Measurements from ENCODE around the gene SYS1.

The SYS1 gene

DNA sequence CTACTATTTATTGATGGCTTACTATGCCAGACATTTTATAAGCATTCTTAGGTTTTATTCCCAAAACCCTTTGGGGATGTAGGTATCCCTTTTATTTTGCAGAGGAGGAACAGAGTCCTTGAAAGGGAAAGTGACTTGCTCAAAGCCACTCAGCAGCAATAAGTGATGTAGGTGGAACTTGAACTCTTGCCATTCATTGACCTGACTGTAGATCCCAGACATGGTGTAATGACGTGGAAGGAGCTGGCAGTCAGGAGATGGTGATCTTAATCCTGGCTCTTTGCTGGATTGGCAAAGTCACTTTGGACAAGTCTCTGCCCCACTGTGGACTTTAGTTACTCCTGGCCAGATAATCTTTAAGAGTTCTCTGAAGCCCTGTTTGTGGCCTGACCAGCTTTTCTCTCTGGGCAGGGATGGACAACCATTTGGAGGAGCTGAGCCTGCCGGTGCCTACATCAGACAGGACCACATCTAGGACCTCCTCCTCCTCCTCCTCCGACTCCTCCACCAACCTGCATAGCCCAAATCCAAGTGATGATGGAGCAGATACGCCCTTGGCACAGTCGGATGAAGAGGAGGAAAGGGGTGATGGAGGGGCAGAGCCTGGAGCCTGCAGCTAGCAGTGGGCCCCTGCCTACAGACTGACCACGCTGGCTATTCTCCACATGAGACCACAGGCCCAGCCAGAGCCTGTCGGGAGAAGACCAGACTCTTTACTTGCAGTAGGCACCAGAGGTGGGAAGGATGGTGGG is 46.7 kb downstream of the SYS1 start:
- DNase-seq (ENCODE audit: low read depth) = no peak
- TF ChIP-seq, protein P1, sequence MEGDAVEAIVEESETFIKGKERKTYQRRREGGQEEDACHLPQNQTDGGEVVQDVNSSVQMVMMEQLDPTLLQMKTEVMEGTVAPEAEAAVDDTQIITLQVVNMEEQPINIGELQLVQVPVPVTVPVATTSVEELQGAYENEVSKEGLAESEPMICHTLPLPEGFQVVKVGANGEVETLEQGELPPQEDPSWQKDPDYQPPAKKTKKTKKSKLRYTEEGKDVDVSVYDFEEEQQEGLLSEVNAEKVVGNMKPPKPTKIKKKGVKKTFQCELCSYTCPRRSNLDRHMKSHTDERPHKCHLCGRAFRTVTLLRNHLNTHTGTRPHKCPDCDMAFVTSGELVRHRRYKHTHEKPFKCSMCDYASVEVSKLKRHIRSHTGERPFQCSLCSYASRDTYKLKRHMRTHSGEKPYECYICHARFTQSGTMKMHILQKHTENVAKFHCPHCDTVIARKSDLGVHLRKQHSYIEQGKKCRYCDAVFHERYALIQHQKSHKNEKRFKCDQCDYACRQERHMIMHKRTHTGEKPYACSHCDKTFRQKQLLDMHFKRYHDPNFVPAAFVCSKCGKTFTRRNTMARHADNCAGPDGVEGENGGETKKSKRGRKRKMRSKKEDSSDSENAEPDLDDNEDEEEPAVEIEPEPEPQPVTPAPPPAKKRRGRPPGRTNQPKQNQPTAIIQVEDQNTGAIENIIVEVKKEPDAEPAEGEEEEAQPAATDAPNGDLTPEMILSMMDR (conservative IDR thresholded peaks at IDR 0.05; ENCODE audit: control insufficient read depth, insufficient read depth, low read depth, low read length) = no peak
- no peak overlapping the region for H3K4me3 ChIP-seq (ENCODE audit: control insufficient read depth, low read depth, low read length)

DNA sequence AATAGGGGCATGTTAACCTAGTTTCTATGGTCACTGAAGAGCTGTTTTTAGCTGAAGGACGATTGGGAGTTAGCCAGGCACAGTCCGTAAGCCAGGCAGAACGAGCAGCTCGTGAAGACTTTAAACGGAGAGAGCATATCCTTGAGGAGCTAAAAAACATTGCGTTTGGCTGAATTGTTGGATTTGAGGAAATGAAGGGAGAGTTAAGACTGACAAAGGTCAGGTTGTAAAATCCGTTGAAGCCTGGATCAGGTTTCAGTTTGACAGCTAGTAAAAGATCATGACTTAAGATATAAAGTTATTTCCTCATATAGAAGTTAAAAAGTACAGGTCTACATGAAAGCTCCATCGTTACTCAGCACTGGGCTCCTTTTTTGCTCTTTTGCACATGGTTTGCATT is 47.9 kb downstream of the SYS1 start:
- DNase-seq (ENCODE audit: low read depth) = no peak
- no peak overlapping the region for H3K4me3 ChIP-seq (ENCODE audit: control insufficient read depth, low read depth, low read length)
- TF ChIP-seq, protein P1 (conservative IDR thresholded peaks at IDR 0.05; ENCODE audit: control insufficient read depth, insufficient read depth, low read depth, low read length) = no peak

DNA sequence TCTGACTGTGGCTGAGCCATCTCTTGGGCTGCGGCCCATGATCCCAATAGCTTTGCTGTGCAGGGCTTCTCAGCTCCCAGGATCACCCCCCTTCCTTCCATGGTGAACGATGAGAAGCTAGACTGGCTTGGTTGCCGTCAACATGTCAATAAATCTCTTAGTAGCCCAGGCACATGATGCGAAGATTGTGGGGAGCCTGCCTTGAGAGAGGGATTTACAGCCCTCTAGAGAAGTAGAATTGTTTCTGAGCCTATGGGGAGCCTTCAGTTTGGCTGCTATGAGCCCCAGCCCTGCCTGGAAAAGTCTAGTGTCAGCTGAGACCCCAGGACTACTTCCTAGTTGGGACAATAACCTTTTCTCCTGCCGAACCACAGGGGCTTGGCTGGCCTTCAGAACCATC is 49.7 kb downstream of the SYS1 start:
- no peak for DNase-seq (ENCODE audit: low read depth)
- TF ChIP-seq, protein P1 (conservative IDR thresholded peaks at IDR 0.05; ENCODE audit: control insufficient read depth, insufficient read depth, low read depth, low read length) = no peak
- H3K4me3 ChIP-seq (ENCODE audit: control insufficient read depth, low read depth, low read length) = no peak overlapping the region

DNA sequence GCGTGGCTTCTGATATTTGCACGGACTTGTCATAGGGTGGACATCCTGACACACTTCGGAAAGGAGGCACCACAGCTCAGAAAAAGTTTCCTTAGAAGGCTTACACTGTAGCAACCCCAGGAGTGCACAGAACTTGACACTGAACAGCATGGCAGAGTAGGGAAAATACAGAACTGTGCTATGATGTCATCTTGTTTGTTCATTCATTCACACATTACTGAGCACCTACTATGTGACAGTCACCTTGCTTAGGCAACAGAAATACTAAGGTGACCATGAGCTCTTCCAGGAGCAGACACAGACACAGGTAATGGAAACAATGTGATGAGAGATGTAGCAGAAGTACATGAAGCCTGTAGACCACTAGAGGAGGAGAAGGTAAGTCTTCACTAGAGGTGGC is 50.5 kb downstream of the SYS1 start:
- DNase-seq (ENCODE audit: low read depth) = no peak
- TF ChIP-seq, protein P1 (conservative IDR thresholded peaks at IDR 0.05; ENCODE audit: control insufficient read depth, insufficient read depth, low read depth, low read length) = no peak
- H3K4me3 ChIP-seq (ENCODE audit: control insufficient read depth, low read depth, low read length) = no peak overlapping the region

DNA sequence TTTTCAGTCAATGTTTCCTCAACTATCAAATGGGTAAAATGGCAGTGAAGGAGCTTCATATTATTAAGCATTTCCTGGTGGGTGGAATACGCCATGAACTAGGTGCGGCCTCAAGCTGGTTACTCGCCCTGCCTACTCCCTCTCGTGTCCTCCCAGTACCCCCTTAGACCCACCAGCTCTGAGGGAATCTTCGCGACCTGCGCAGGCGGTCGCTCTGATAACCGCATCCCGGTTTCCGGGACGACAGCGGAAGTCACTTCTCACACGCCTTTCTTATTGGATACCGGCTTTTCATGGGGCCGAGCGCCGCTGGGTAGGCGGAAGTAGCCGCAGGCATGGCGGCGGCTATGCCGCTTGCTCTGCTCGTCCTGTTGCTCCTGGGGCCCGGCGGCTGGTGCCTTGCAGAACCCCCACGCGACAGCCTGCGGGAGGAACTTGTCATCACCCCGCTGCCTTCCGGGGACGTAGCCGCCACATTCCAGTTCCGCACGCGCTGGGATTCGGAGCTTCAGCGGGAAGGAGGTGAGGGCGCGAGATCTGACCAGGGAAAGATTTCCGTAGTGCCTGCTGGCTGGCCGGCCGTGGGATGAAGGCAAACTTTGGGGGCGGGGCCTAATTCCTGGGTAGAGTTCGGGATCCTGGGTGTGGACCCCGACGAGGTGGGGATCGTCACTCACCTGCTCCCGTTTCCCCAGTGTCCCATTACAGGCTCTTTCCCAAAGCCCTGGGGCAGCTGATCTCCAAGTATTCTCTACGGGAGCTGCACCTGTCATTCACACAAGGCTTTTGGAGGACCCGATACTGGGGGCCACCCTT is 53.1 kb downstream of the SYS1 start, which contains the start of gene PIGT:
TSS of gene PIGT (plus strand) at position 320 of the 816 bp plus-strand sequence. CDS start at position 336, 16 bp downstream.
- H3K4me3 ChIP-seq (ENCODE audit: control insufficient read depth, low read depth, low read length) = peak within 1 kb of the TSS; percentile 89
- DNase-seq (ENCODE audit: low read depth) = peak; percentile 68
- TF ChIP-seq, protein P1 (conservative IDR thresholded peaks at IDR 0.05; ENCODE audit: control insufficient read depth, insufficient read depth, low read depth, low read length) = no peak

DNA sequence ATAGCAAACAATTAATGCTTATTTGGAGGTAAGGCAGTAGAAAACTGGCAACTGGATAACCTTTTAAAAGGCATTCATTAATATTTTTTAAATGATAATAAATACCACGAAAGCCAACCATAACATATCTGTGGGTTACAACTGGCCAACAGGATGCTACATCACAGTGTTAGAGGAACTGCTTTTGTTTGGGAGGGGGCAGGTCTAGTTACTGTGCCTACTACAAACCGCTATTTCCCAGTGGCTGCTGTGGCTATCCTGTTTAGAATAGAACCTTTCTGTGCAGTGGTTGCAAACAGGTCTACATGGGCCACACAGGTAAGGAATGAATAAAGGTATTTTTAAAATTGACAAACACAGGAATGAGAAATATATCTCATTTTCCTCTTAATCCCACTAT is 54.0 kb downstream of the SYS1 start:
- peak overlapping the region; percentile 89 for H3K4me3 ChIP-seq (ENCODE audit: control insufficient read depth, low read depth, low read length)
- TF ChIP-seq, protein P1 (conservative IDR thresholded peaks at IDR 0.05; ENCODE audit: control insufficient read depth, insufficient read depth, low read depth, low read length) = no peak
- no peak for DNase-seq (ENCODE audit: low read depth)

Data from fibroblast of mammary gland (primary cell).